HG03175 (cell line): ENCODE data around the gene MCM5.
"Not testable (repeated sequence)": the region's sequence is repeated elsewhere in the genome, so short reads cannot be mapped to it uniquely, and the experiment has no call there.

Source experiments
- ATAC-seq: cut with Tn5 transposase; IDR thresholded peaks from one replicate; pipeline ENCODE4 v1.9.1; 2021; ENCODE audit warnings: mild to moderate bottlenecking, moderate library complexity; ENCODE audit not compliant: unreplicated experiment

The MCM5 gene

GRCh38 chr22:35378621-35379020, 21.3 kb upstream of the MCM5 start:
- no peak for ATAC-seq

GRCh38 chr22:35379146-35379993, 20.6 kb upstream of the MCM5 start:
- ATAC-seq = no peak

- no peak for ATAC-seq
Observed at GRCh38 chr22:35380013-35380412, 19.9 kb upstream of the MCM5 start.

- ATAC-seq = peak; percentile 59
Observed at GRCh38 chr22:35380537-35381423, 19.2 kb upstream of the MCM5 start, which contains the start of gene HMOX1. HMOX1 (plus strand) TSS chr22:35381096; CDS start chr22:35381174, 78 bp downstream.

GRCh38 chr22:35381424-35382009, 18.4 kb upstream of the MCM5 start:
- ATAC-seq = no peak

- ATAC-seq = no peak
Observed at GRCh38 chr22:35383679-35384071, 16.3 kb upstream of the MCM5 start.

- ATAC-seq = no peak
Observed at GRCh38 chr22:35384527-35384926, 15.4 kb upstream of the MCM5 start.

GRCh38 chr22:35384975-35385588, 14.9 kb upstream of the MCM5 start:
- no peak for ATAC-seq

GRCh38 chr22:35386670-35387288, 13.2 kb upstream of the MCM5 start:
- no peak for ATAC-seq

- ATAC-seq = no peak
Observed at GRCh38 chr22:35390933-35391332, 9.0 kb upstream of the MCM5 start.

- no peak for ATAC-seq
Observed at GRCh38 chr22:35392357-35392756, 7.6 kb upstream of the MCM5 start.

GRCh38 chr22:35393116-35394010, 6.6 kb upstream of the MCM5 start:
- no peak for ATAC-seq

GRCh38 chr22:35394011-35394312, 6.0 kb upstream of the MCM5 start:
- ATAC-seq = no peak

- ATAC-seq = no peak
Observed at GRCh38 chr22:35394810-35395563, 5.0 kb upstream of the MCM5 start.

- ATAC-seq = not testable (repeated sequence)
Observed at GRCh38 chr22:35396622-35397021, 3.3 kb upstream of the MCM5 start.

GRCh38 chr22:35397095-35397904, 2.6 kb upstream of the MCM5 start:
- ATAC-seq = no peak

- no peak for ATAC-seq
Observed at GRCh38 chr22:35398591-35398973, 1.4 kb upstream of the MCM5 start.

GRCh38 chr22:35399114-35399677, 744 bp upstream of the MCM5 start:
- ATAC-seq = no peak
